ENCODE measurements around the gene ASIC4. TPM values are rescaled to one million over a fixed set of nuclear protein-coding genes. Genes with fewer than 3 reads are reported as not detected.

Gene ASIC4
- total RNA-seq, 4 donors from 2014 or later, result not detected

GRCh38 chr2:219543596-219544358 is 29.5 kb downstream of the ASIC4 start, which contains the start of the genes CHPF and TMEM198:
Gene CHPF (minus strand): TSS chr2:219543809. CDS start chr2:219543538, 271 bp downstream.
Gene TMEM198 (plus strand): TSS chr2:219544028. CDS start chr2:219544728, 700 bp downstream.
- Histone ChIP-seq H3K4me3 (peak within 1 kb of the TSS; percentile 46 to 82 (median 74)), H3K4me1 (peaks cover 11 to 30% (median 22%) of the 10 kb centered on the region in 4 donors), H3K27ac (peak within 1 kb of the TSS; percentile 92 to 97 (median 94)), H3K9me3 (no peaks in the 10 kb centered on the region), H3K27me3 (no peaks in the 10 kb centered on the region), H3K36me3 (peaks cover 0 to 4% (median 0%) of the 10 kb centered on the region in 4 donors)
- peak; percentile 98 for DNase-seq
- WGBS, 2 donors (ENCODE audit: low coverage in 1 of 2), result 3% methylated on average over 49 of the region's 75 CpGs; no CpG with 5 or more reads in 1 of the 2 donors
- in situ Hi-C loops (cut with MboI; ENCODE audit: low pct_ligation_motif_present in 1 of 4, low pct_unique_long_range_greater_than_20kb in 1 of 4, low sequenced_read_pairs in 3 of 4), result no loop called here
- intact Hi-C loops (cut with DNase I; ENCODE audit: low total_unique reads), result no loop called here
- TF ChIP-seq POLR2AphosphoS5 (IDR thresholded peaks at IDR 0.05) (peak; percentile 53 to 79 (median 78)), EP300 (IDR thresholded peaks at IDR 0.05; ENCODE audit: low read depth) (no peak), CTCF (IDR thresholded peaks at IDR 0.05) (no peak), POLR2A (IDR thresholded peaks at IDR 0.05) (peak; percentile 72)

GRCh38 chr2:219544567-219544966 is 30.3 kb downstream of the ASIC4 start:
- DNase-seq, result no peak
- 54 to 100% methylated on average over 1 to 9 of the region's 9 CpGs for WGBS, 2 donors (ENCODE audit: low coverage in 1 of 2)
- in situ Hi-C loops (cut with MboI; ENCODE audit: low pct_ligation_motif_present in 1 of 4, low pct_unique_long_range_greater_than_20kb in 1 of 4, low sequenced_read_pairs in 3 of 4), result no loop called here

GRCh38 chr2:219545295-219545942 is 31.1 kb downstream of the ASIC4 start:
- TF ChIP-seq POLR2AphosphoS5 (IDR thresholded peaks at IDR 0.05) (no peak), CTCF (IDR thresholded peaks at IDR 0.05) (no peak), EP300 (IDR thresholded peaks at IDR 0.05; ENCODE audit: low read depth) (no peak), POLR2A (IDR thresholded peaks at IDR 0.05) (no peak)
- peaks cover under 1% of the 10 kb centered on the region for H3K27me3 ChIP-seq
- no peak for DNase-seq
- H3K27ac ChIP-seq, result no peak overlapping the region
- in situ Hi-C loops (cut with MboI; ENCODE audit: low pct_ligation_motif_present in 1 of 4, low pct_unique_long_range_greater_than_20kb in 1 of 4, low sequenced_read_pairs in 3 of 4) (no loop called here), intact Hi-C loops (cut with DNase I; ENCODE audit: low total_unique reads) (no loop called here)
- H3K9me3 ChIP-seq, result no peaks in the 10 kb centered on the region
- no peaks in the 10 kb centered on the region for H3K36me3 ChIP-seq
- peaks cover 11 to 30% (median 22%) of the 10 kb centered on the region in 4 donors for H3K4me1 ChIP-seq
- H3K4me3 ChIP-seq, result no peak overlapping the region
- WGBS, 2 donors (ENCODE audit: low coverage in 1 of 2), result 66% methylated on average over 3 of the region's 3 CpGs; no CpG with 5 or more reads in 1 of the 2 donors

More at GRCh38 chr2:219544567-219544966, 30.3 kb downstream of the ASIC4 start:
- H3K4me3 ChIP-seq, result peak overlapping the region in 1 of 4 donors; percentile 75
- no peaks in the 10 kb centered on the region for H3K9me3 ChIP-seq
- intact Hi-C loops (cut with DNase I; ENCODE audit: low total_unique reads), result no loop called here
- no peak for TF ChIP-seq CTCF (IDR thresholded peaks at IDR 0.05)
- TF ChIP-seq POLR2A (IDR thresholded peaks at IDR 0.05), result no peak
- TF ChIP-seq POLR2AphosphoS5 (IDR thresholded peaks at IDR 0.05), result no peak
- no peak for TF ChIP-seq EP300 (IDR thresholded peaks at IDR 0.05; ENCODE audit: low read depth)
- peaks cover 11 to 30% (median 22%) of the 10 kb centered on the region in 4 donors for H3K4me1 ChIP-seq
- no peaks in the 10 kb centered on the region for H3K27me3 ChIP-seq
- peaks cover 0 to 3% (median 0%) of the 10 kb centered on the region in 4 donors for H3K36me3 ChIP-seq
- peak overlapping the region in 3 of 4 donors; percentile 92 to 94 (median 94) for H3K27ac ChIP-seq

GRCh38 chr2:219545943-219546352 is 31.7 kb downstream of the ASIC4 start:
- in situ Hi-C loops (cut with MboI; ENCODE audit: low pct_ligation_motif_present in 1 of 4, low pct_unique_long_range_greater_than_20kb in 1 of 4, low sequenced_read_pairs in 3 of 4), result no loop called here
- peaks cover 6% of the 10 kb centered on the region for H3K27me3 ChIP-seq

More at GRCh38 chr2:219545943-219546352, 31.7 kb downstream of the ASIC4 start:
- intact Hi-C loops (cut with DNase I; ENCODE audit: low total_unique reads), result no loop called here
- Histone ChIP-seq H3K9me3 (no peaks in the 10 kb centered on the region), H3K36me3 (no peaks in the 10 kb centered on the region), H3K4me1 (peaks cover 11 to 30% (median 22%) of the 10 kb centered on the region in 4 donors), H3K4me3 (no peak overlapping the region), H3K27ac (no peak overlapping the region)
- no peak for DNase-seq
- WGBS, 2 donors (ENCODE audit: low coverage in 1 of 2), result 48 to 64% methylated on average over 3 to 4 of the region's 4 CpGs
- TF ChIP-seq EP300 (IDR thresholded peaks at IDR 0.05; ENCODE audit: low read depth) (no peak), CTCF (IDR thresholded peaks at IDR 0.05) (no peak), POLR2A (IDR thresholded peaks at IDR 0.05) (no peak), POLR2AphosphoS5 (IDR thresholded peaks at IDR 0.05) (no peak)

Measured in transverse colon (tissue), 4 donors.